H1 (cell line): ENCODE data around the gene NDUFB11. TPM values are rescaled to one million over a fixed set of nuclear protein-coding genes. Genes with fewer than 3 reads are reported as not detected.

Source experiments
- CTCF ChIA-PET: fragments of 300-600 bp; sonication (Branson Sonifier 250); formaldehyde crosslinking; loops from one replicate; lab custom pipeline; 2021; ENCODE audit not compliant: partially characterized antibody; lab: Charles Lee
- POLR2A ChIA-PET: fragments of 300-600 bp; sonication (Branson Sonifier 250); formaldehyde crosslinking; loops from one replicate; lab custom pipeline; 2021; ENCODE audit warnings: inconsistent platforms; ENCODE audit not compliant: partially characterized antibody; lab: Charles Lee
- DNase-seq, 2 experiments: peaks; one replicate each; pipeline versions ENCODE4 v3.0.0 to v3.0.0-alpha.2; 2010 to 2022; ENCODE audit warnings: low spot score in 2 of 2, low read depth in 1 of 2, mixed read lengths in 1 of 2
- FAIRE-seq: peaks from 2 replicates; lab custom pipeline; 2011; peaks lifted over from hg19 to GRCh38; lab: Jason Lieb, UNC
- H2AFZ ChIP-seq: 2 replicates; pipeline ENCODE4 v1.8.1; 2012; ENCODE audit warnings: low read length, inconsistent platforms
- H2AK5ac ChIP-seq: 2 replicates; pipeline ENCODE4 v1.6.1; 2013; ENCODE audit warnings: low read depth, low read length
- H2BK120ac ChIP-seq: replicated peaks from 2 replicates; pipeline ENCODE3; 2013; ENCODE audit warnings: low read depth, low read length, inconsistent platforms
- H2BK12ac ChIP-seq: 2 replicates; pipeline ENCODE4 v1.6.1; 2013; ENCODE audit warnings: low read depth, low read length
- H2BK15ac ChIP-seq: 2 replicates; pipeline ENCODE4 v1.6.1; 2013; ENCODE audit warnings: low read length
- H2BK20ac ChIP-seq: 2 replicates; pipeline ENCODE4 v1.6.1; 2013; ENCODE audit warnings: low read length
- H2BK5ac ChIP-seq: 2 replicates; pipeline ENCODE4 v1.6.1; 2013; ENCODE audit warnings: low read depth, low read length
- H3K14ac ChIP-seq: 2 replicates; pipeline ENCODE4 v1.6.1; 2013; ENCODE audit warnings: inconsistent platforms; ENCODE audit not compliant: insufficient read length
- H3K18ac ChIP-seq: 2 replicates; pipeline ENCODE4 v1.6.1; 2013; ENCODE audit warnings: low read length; ENCODE audit errors: extremely low read depth
- H3K23ac ChIP-seq: 2 replicates; pipeline ENCODE4 v1.6.1; 2013; ENCODE audit warnings: inconsistent platforms; ENCODE audit not compliant: insufficient read length
- H3K23me2 ChIP-seq: 2 replicates; pipeline ENCODE4 v1.6.1; 2013; ENCODE audit warnings: low read depth, low read length
- H3K27ac ChIP-seq: 2 replicates; pipeline ENCODE4 v1.6.1; 2011; ENCODE audit warnings: low read depth, low read length, inconsistent platforms
- H3K27me3 ChIP-seq, 4 experiments: replicated peaks in 1 of 4; 1 replicate in 1 of 4; 2 replicates in 3 of 4; pipeline versions ENCODE4 v1.6.1 to v1.8.1; 2011 to 2013; ENCODE audit warnings: low read length in 3 of 4, mild to moderate bottlenecking in 3 of 4, inconsistent platforms in 2 of 4, mixed read lengths in 2 of 4, moderate library complexity in 1 of 4; ENCODE audit not compliant: control insufficient read depth in 3 of 4, insufficient read depth in 3 of 4; ENCODE audit errors: extremely low read depth in 1 of 4
- H3K36me3 ChIP-seq, 4 experiments: 2 replicates each; pipeline versions ENCODE4 v1.6.1 to v1.8.1; 2011 to 2013; ENCODE audit warnings: mild to moderate bottlenecking in 4 of 4, low read length in 3 of 4, moderate library complexity in 2 of 4, control low read depth in 1 of 4, inconsistent platforms in 1 of 4; ENCODE audit not compliant: insufficient read depth in 4 of 4, control insufficient read depth in 2 of 4
- H3K4ac ChIP-seq: replicated peaks from 2 replicates; pipeline ENCODE3; 2013; ENCODE audit warnings: low read length, low read depth, mixed read lengths, inconsistent platforms; ENCODE audit not compliant: insufficient read length
- H3K4me1 ChIP-seq, 4 experiments: replicated peaks in 1 of 4; 1 replicate in 1 of 4; 2 replicates in 3 of 4; pipeline versions ENCODE4 v1.6.1 to v1.8.1; 2011 to 2013; ENCODE audit warnings: low read length in 3 of 4, inconsistent platforms in 2 of 4, mixed read lengths in 1 of 4; ENCODE audit not compliant: insufficient read depth in 4 of 4, control insufficient read depth in 3 of 4
- H3K4me2 ChIP-seq, 2 experiments: 2 replicates each; pipeline versions ENCODE4 v1.6.1 to v1.8.1; 2011 to 2013; ENCODE audit warnings: low read depth in 2 of 2, low read length in 2 of 2, control low read depth in 1 of 2, inconsistent platforms in 1 of 2, mild to moderate bottlenecking in 1 of 2; ENCODE audit not compliant: insufficient read depth in 1 of 2
- H3K4me3 ChIP-seq, 4 experiments: fragments of 200-600, 300-600 bp in 1 of 4; sonication (generic), shearing (Covaris generic), sonication (Bioruptor Twin) in 1 of 4; 2 replicates each; pipeline versions ENCODE4 v1.5.1 to v1.8.1; 2011 to 2016; ENCODE audit warnings: low read length in 4 of 4, low read depth in 3 of 4, control low read depth in 2 of 4, inconsistent platforms in 2 of 4, mild to moderate bottlenecking in 2 of 4, mixed read lengths in 1 of 4, moderate library complexity in 1 of 4; ENCODE audit not compliant: insufficient read depth in 2 of 4; ENCODE audit errors: extremely low read depth in 1 of 4
- H3K56ac ChIP-seq: replicated peaks from 2 replicates; pipeline ENCODE3; 2013; ENCODE audit warnings: low read depth, mild to moderate bottlenecking, mixed read lengths, low read length, inconsistent platforms; ENCODE audit not compliant: insufficient read length
- H3K79me1 ChIP-seq: 2 replicates; pipeline ENCODE4 v1.6.1; 2013; ENCODE audit warnings: low read depth, low read length, control low read depth
- H3K79me2 ChIP-seq, 2 experiments: 2 replicates each; pipeline versions ENCODE4 v1.6.1 to v1.8.1; 2012 to 2013; ENCODE audit warnings: low read length in 2 of 2, mild to moderate bottlenecking in 2 of 2, inconsistent platforms in 1 of 2; ENCODE audit not compliant: insufficient read depth in 2 of 2, control insufficient read depth in 1 of 2
- H3K9ac ChIP-seq, 4 experiments: replicated peaks in 1 of 4; 1 replicate in 1 of 4; 2 replicates in 3 of 4; pipeline versions ENCODE4 v1.6.1 to v1.8.1; 2011 to 2013; ENCODE audit warnings: low read depth in 3 of 4, low read length in 3 of 4, control low read depth in 2 of 4, mild to moderate bottlenecking in 2 of 4, moderate library complexity in 2 of 4, inconsistent platforms in 1 of 4; ENCODE audit errors: extremely low read depth in 1 of 4
- H3K9me3 ChIP-seq, 2 experiments: 2 replicates each; pipeline versions ENCODE4 v1.6.1 to v1.8.1; 2012 to 2013; ENCODE audit warnings: mild to moderate bottlenecking in 2 of 2, moderate library complexity in 2 of 2, control low read depth in 1 of 2, inconsistent platforms in 1 of 2, low read depth in 1 of 2, low read length in 1 of 2, mixed read lengths in 1 of 2; ENCODE audit not compliant: insufficient read depth in 2 of 2
- H4K20me1 ChIP-seq, 2 experiments: replicated peaks in 1 of 2; 2 replicates each; pipeline versions ENCODE3 to v1.8.1; 2011 to 2013; ENCODE audit warnings: inconsistent platforms in 2 of 2, low read length in 2 of 2, mild to moderate bottlenecking in 1 of 2; ENCODE audit not compliant: insufficient read depth in 2 of 2, control insufficient read depth in 1 of 2
- H4K5ac ChIP-seq: 2 replicates; pipeline ENCODE4 v1.6.1; 2013; ENCODE audit warnings: low read length, low read depth, mixed read lengths, inconsistent platforms; ENCODE audit not compliant: insufficient read length
- H4K8ac ChIP-seq: 2 replicates; pipeline ENCODE4 v1.8.0; 2013; ENCODE audit warnings: mild to moderate bottlenecking, moderate library complexity, low read length, inconsistent platforms; ENCODE audit not compliant: insufficient read depth; ENCODE audit errors: extremely low read depth
- H4K91ac ChIP-seq: replicated peaks from 2 replicates; pipeline ENCODE3; 2013; ENCODE audit warnings: low read length, mixed read lengths, inconsistent platforms; ENCODE audit not compliant: insufficient read length
- ASH2L ChIP-seq: fragments of 200-600, 300-600 bp; sonication (generic); IDR thresholded peaks from one replicate; pipeline ENCODE4 v1.7.1; 2017; ENCODE audit warnings: low read length
- BRCA1 ChIP-seq: IDR thresholded peaks from 2 replicates; pipeline ENCODE4 v1.6.1; 2012; ENCODE audit warnings: low read depth, low read length, improper control_type of control experiment
- EP300 ChIP-seq, 2 experiments: IDR thresholded peaks; 1 replicate in 1 of 2; 2 replicates in 1 of 2; pipeline ENCODE4 v1.6.1; 2011 to 2012; ENCODE audit warnings: low read depth in 2 of 2, low read length in 2 of 2, mild to moderate bottlenecking in 2 of 2, borderline replicate concordance in 1 of 2, inconsistent platforms in 1 of 2, moderate library complexity in 1 of 2
- FOSL1 ChIP-seq: IDR thresholded peaks from 2 replicates; pipeline ENCODE4 v1.6.1; 2011; ENCODE audit warnings: mild to moderate bottlenecking, low read depth, low read length, moderate library complexity; ENCODE audit not compliant: insufficient read depth
- MAFK ChIP-seq: IDR thresholded peaks from 2 replicates; pipeline ENCODE4 v1.6.1; 2012; ENCODE audit warnings: low read depth, mild to moderate bottlenecking, improper control_type of control experiment, low read length
- PHF8 ChIP-seq: fragments of 200-600 bp; sonication (generic); conservative IDR thresholded peaks from 2 replicates; pipeline ENCODE4 v1.7.1; 2012; ENCODE audit warnings: low read depth, mild to moderate bottlenecking, inconsistent platforms, low read length, moderate library complexity
- POLR2A ChIP-seq, 2 experiments: IDR thresholded peaks; 1 replicate in 1 of 2; 2 replicates in 1 of 2; pipeline ENCODE4 v1.6.1; 2011; ENCODE audit warnings: low read depth in 2 of 2, low read length in 2 of 2, mild to moderate bottlenecking in 2 of 2; ENCODE audit errors: control extremely low read depth in 1 of 2
- RAD21 ChIP-seq, 2 experiments: IDR thresholded peaks in 1 of 2; conservative IDR thresholded peaks in 1 of 2; 2 replicates each; pipeline ENCODE4 v1.6.1; 2011; ENCODE audit warnings: low read depth in 2 of 2, low read length in 2 of 2, improper control_type of control experiment in 1 of 2, inconsistent platforms in 1 of 2, mild to moderate bottlenecking in 1 of 2, moderate library complexity in 1 of 2
- RXRA ChIP-seq: IDR thresholded peaks from 2 replicates; pipeline ENCODE4 v1.6.1; 2011; ENCODE audit warnings: low read depth, mild to moderate bottlenecking, low read length, moderate library complexity; ENCODE audit not compliant: insufficient read depth
- SAP30 ChIP-seq: fragments of 300-600 bp; sonication (generic); IDR thresholded peaks from 2 replicates; pipeline ENCODE4 v1.7.1; 2012; ENCODE audit warnings: low read length, moderate library complexity, mild to moderate bottlenecking, inconsistent platforms; ENCODE audit not compliant: insufficient read depth, insufficient replicate concordance
- SUZ12 ChIP-seq: fragments of 200-600 bp; sonication (generic); IDR thresholded peaks from 2 replicates; pipeline ENCODE4 v1.6.1; 2012; ENCODE audit warnings: mild to moderate bottlenecking, inconsistent platforms, low read length, moderate library complexity, mixed read lengths
- WGBS, 2 experiments: shearing (Covaris generic) in 1 of 2; methylation state at CpG; one replicate each; pipeline versions ENCODE4 v1.1.6 to v1.1.7; 2013 to 2015; ENCODE audit warnings: low lambda C conversion rate in 2 of 2, mixed read lengths in 2 of 2, inconsistent platforms in 1 of 2, low coverage in 1 of 2, missing lambda C conversion rate in 1 of 2; ENCODE audit not compliant: insufficient replicate concordance in 2 of 2, insufficient coverage in 1 of 2, insufficient read length in 1 of 2; ENCODE audit errors: extremely low coverage in 1 of 2, missing lambda C conversion rate in 1 of 2; 5-methylcytosine and 5-hydroxymethylcytosine counted together
- polyA plus RNA-seq, 7 experiments: library from polyadenylated mRNA; depleted of rRNA in 3 of 7; stranded (reverse) in 5 of 7; unstranded in 2 of 7; fragments of >200 nt in 5 of 7; fragments of 200-250 nt in 2 of 7; gene quantifications; 1 replicate in 5 of 7; 2 replicates in 1 of 7; 4 replicates in 1 of 7; pipeline versions ENCODE4 v1.2.1 to v1.2.3, GENCODE V29; 2011 to 2013; ENCODE audit warnings: missing spikeins in 2 of 7, mixed read lengths in 2 of 7
- total RNA-seq: library from RNA; stranded (reverse); fragmentation: NEBNext Ultra II Directional; extraction: Animal tissue kit (Norgen Biotek cat#: 25700); gene quantifications from 2 replicates; pipeline ENCODE4 v1.2.1, GENCODE V29; 2021

The NDUFB11 gene
- total and polyA plus RNA-seq, 2 of the 8 experiments (the other 6 are each of a cell fraction or from before 2014, with no cell fraction given) = 120 to 131 TPM

DNA sequence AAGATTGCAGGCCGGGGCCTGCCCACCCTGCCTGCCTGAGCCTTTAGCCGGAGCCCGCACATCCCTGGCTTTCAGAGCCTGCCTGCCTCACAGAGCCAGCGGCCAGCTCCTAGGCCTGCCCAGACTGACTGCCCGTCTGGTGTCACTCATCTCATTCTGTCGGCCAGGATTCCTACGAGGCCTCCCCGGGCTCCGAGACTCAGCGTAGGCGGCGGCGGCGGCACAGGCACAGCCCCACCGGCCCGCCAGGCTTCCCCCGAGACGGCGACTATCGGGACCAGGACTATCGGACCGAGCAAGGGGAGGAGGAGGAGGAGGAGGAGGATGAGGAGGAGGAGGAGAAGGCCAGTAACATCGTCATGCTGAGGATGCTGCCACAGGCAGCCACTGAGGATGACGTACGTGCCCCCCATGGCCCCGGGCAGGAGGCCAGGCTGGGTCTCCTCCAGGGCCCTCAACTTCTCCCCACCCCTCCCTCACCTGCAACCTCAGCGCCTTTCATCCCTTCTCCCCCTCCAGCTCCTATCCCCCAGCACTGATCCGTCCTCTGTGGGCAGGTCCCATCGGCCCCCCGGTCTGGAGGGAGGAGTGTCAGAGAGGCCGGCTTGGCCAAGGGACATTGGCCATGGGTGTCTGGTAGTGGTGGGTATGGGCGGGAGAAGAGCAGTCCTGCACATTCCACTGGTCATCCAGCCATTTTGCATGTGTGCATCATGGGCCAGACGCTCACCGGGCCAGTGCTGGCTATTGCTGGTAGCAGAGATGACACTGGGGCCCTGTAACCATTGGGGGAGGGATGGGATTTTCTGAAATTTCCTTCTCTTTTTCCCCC lies 26.6 kb upstream of the NDUFB11 start:
- H2AK5ac ChIP-seq = no peak overlapping the region
- DNase-seq (no peak), FAIRE-seq (no peak)
- no peak overlapping the region for H4K8ac ChIP-seq
- 90% methylated on average over 27 of the region's 34 CpGs; no CpG with 5 or more reads in 1 of the 2 experiments for WGBS, 2 experiments
- H3K27me3 ChIP-seq = no peaks in the 10 kb centered on the region
- H3K9ac ChIP-seq = no peak overlapping the region
- H3K23me2 ChIP-seq = no peaks in the 10 kb centered on the region
- H3K4me1 ChIP-seq = no peaks in the 10 kb centered on the region
- no peak overlapping the region for H3K14ac ChIP-seq
- H2BK15ac ChIP-seq = no peak overlapping the region
- H3K56ac ChIP-seq = no peak overlapping the region
- H2BK5ac ChIP-seq = no peak overlapping the region
- no peaks in the 10 kb centered on the region for H3K9me3 ChIP-seq
- no peak overlapping the region for H3K4me2 ChIP-seq
- H3K4me3 ChIP-seq = no peak overlapping the region
- no peak overlapping the region for H3K18ac ChIP-seq
- no peak overlapping the region for H4K91ac ChIP-seq
- no peak overlapping the region for H4K5ac ChIP-seq
- H3K23ac ChIP-seq = no peak overlapping the region
- H3K27ac ChIP-seq = no peak overlapping the region
- peaks cover 0 to 4% of the 10 kb centered on the region in 2 experiments for H4K20me1 ChIP-seq
- H2BK12ac ChIP-seq = no peak overlapping the region
- no peaks in the 10 kb centered on the region; the same call in 1 of the 2 replicates for H3K79me1 ChIP-seq
- no peak overlapping the region for H2BK120ac ChIP-seq
- ChIA-PET POLR2A (no interaction called here), CTCF (interaction anchor here (1.2 kb wide), 1 partner anchor 20 kb away, joined by 5 read pairs; no protein-coding TSS in a partner anchor)
- no peak overlapping the region for H3K4ac ChIP-seq
- no peak overlapping the region for H2AFZ ChIP-seq
- peaks cover 0 to 25% (median 12%) of the 10 kb centered on the region in 4 experiments; a peak in 6 of 8 replicates for H3K36me3 ChIP-seq
- H2BK20ac ChIP-seq = no peak overlapping the region
- H3K79me2 ChIP-seq = no peaks in the 10 kb centered on the region
- TF ChIP-seq EP300 (IDR thresholded peaks at IDR 0.05; ENCODE audit: borderline replicate concordance in 1 of 2, low read depth in 2 of 2, low read length in 2 of 2) (no peak), FOSL1 (no peak), RAD21 (IDR thresholded peaks at IDR 0.05 in 1 of 2, conservative IDR thresholded peaks at IDR 0.05 in 1 of 2; ENCODE audit: low read depth in 2 of 2, low read length in 2 of 2) (no peak), RXRA (no peak), MAFK (no peak), POLR2A (IDR thresholded peaks at IDR 0.05; ENCODE audit: control extremely low read depth in 1 of 2, low read depth in 2 of 2, low read length in 2 of 2) (no peak), SAP30 (no peak), SUZ12 (no peak), BRCA1 (no peak), PHF8 (no peak), ASH2L (no peak)
